Measurements from ENCODE around the gene SMCO4.

The SMCO4 gene

DNA sequence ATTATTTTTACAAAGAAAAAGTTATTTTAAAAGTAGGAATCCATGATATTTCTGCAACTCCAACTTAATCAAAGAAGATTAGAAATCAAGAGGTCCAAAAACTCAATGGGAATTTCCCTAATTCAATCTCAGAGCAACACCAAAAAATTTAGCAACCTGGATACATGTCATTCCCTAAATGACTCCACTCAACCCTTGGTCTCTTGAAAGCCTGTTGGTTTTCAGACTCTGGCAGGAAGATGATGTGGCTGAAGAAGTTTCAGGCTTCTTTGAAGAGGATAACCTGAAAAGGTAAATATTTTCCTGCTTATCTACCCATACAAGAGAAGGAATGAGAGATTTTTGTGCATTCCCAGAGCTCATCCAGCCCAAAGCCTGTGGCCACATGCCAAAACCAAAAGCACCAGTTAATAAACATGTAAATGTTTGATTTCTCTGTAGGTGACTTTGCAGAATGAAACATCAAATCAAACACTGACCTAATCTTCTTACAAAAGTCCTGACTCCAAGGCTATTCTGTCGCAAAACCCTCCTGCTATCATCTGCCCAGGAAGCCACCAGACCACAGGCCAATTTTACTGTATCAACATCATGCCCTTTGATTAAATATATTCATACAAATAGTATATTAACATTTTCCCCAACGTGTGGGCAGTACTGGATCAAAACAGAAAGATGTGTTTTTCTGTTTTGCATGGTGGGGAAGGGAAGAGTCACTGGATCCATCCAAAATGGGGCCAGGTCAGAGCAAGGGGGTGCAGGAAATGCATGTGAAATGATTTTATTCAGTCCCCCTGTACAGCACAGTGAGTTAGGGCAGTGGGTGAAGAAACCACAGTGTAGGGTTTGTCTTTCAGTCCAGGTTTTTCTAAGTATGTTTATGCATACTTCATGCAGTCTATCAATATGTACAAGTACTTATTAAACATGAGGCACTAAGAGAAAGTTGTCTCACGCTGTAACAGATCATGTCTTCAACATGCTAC is 38.8 kb downstream of the SMCO4 start:
- no peak for DNase-seq (ENCODE audit: low spot score)

DNA sequence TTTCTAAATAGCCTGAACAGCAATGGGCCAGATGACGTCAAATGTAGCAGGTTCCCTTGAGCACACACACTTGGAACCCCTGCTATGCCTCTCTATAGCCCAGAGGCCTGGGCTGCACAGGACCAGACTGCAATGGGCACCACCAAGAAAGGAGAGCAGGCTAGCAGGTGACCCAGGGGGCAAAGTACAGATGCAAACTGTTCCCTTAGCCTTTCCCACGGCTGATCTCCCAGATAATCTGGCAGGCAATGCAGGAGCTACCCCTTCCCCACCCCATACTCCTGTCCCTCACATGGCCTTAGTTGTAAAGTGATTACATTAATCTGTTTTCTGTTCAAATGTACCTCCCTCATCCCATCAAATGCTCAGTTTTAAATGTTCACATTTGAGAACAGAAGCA is 41.3 kb downstream of the SMCO4 start:
- DNase-seq (ENCODE audit: low spot score): no peak

DNA sequence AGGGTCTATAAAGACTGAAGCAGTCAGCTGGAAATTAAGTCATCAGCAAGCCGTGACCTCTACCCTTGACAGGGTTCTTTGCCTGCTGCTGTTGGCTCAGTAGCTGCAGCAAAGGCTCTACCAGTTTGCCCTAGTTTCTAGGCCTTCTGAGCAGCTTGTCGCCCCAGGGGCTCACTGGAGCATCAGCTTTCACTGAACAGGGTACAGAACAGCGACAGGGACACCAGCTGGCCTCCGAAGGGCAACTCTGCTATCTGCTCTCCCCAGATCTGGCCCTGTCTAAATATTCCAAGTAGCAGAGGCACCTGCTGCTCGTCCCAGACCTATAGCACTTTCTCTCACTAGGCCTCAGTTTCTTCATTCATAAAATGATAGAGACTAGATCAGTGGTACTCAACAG is 42.4 kb downstream of the SMCO4 start:
- DNase-seq (ENCODE audit: low spot score): no peak

DNA sequence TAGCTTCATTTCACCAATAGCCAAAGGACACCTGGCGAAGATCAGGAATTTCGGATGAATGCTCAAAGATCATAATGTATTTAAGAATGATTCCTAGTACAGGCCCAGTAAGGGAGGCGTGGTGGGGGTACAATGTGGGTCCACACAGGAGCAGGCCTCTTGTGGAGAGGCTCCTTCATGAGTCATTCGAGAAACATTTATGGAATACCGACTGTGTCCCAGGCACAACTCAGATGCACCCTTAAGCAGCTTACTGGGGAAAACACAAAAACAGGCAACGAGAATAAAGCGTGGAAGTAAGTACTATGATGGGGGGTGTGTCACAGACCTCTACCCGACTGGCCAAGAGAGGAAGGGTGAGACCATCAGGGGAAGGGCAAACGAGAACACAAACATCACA is 44.5 kb downstream of the SMCO4 start:
- no peak for DNase-seq (ENCODE audit: low spot score)

DNA sequence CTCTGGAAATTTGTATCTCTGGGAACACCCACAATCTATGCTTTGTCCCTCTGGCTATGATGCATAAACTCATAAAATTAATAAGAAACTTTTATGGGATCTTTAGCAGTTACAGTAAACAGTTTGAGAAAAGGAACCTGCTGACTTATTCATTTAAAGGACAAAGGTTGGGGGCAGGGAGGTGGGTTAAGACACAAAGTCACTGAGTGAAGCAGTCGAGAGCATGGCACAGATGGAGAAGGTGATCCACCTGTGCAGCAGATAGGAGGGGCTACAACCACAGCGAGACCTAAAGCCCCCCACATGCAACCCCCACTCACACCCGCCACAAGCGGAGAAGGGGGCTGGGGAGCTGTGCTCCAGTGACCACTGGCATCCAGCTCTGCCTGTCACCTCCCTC is 45.0 kb downstream of the SMCO4 start:
- DNase-seq (ENCODE audit: low spot score): no peak

DNA sequence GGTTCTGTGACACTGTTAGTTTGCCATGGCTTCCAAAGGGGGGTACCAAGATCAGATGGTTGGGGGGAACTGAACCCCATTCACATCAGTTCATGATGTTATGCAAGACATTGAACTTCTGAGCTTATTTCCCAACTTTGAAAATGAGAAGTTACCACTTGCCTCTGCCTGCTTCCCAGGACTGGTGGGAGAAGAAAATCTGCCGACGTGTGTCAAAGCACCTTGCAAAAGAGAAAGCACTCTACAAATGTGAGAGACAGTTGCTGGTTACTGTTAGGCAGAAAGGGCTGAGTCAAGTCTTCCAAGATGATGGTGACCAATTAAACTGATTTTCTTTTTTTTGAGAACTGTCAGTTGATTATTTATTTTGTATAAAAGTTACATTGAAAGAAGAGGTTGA is 45.6 kb downstream of the SMCO4 start:
- no peak for DNase-seq (ENCODE audit: low spot score)

- no peak for DNase-seq (ENCODE audit: low spot score)
These were observed 48.8 kb downstream of the SMCO4 start for GRCh38 chr11:93494357-93494756.

DNA sequence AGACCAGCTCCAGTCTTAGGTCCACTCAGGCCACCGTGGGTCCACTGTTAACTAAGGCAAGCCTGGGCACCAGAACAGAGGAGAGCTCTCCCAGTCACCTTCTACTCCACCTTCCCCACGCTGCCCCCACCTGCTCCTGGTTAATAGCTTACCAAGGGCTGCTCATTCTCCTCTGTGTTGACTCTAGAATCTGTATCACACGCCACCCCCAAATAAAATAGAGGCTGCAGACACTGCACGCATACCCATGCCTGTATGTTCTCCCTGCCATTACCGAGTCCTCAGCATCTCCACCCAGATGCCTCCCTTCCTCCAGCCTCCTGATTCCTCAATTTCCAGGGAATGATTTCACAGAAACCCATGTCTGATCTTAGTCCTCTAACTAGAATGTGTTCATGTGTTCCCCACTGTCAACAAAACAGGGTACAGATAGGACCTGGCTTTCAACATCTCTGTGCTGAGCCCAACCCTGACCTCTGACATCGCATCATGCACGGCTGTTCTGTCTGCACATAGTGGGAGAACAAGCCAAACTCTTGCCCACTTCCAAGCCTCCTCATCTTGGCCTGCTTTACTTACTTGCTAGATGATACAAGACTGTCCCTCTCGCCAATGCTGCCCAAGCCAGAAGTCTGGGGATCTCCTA is 49.8 kb downstream of the SMCO4 start:
- DNase-seq (ENCODE audit: low spot score): no peak

DNA sequence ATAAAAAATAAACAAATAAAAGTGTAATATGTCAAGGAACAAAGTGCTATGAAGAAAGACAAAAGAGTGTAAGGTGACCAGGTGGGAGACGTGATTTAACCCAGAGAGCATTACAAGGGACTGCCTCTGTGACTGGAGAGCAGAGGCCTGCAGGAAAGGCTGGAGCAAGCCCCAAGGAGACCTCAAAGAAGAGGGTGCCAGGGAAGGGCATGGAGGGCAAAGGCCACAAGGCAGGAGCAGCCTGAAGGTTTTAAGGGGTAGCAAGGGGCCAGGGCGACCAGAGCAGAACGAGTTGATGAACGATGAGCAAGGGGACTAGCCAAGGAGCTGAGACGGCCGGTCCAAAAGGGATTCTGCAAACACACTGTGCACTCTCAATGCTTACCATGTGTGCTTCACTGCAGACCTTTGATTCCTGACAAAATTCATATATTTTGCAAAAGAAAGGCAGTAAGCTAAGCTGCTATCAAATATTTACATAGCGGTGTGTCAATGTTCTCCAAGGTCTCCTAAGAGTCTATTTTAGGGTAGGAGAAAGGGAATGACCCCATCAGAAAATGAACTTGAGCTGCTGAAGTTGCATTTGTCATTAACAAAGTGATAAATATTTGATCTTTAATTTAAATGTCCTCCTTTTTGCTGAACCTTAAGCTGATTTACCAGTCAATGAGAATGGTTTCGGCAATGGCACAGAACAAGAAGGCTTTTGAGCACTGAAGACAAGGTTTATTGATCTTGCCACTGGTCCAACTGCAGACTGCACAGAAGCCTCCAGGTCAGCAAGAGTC is 50.5 kb downstream of the SMCO4 start:
- no peak for DNase-seq (ENCODE audit: low spot score)

DNA sequence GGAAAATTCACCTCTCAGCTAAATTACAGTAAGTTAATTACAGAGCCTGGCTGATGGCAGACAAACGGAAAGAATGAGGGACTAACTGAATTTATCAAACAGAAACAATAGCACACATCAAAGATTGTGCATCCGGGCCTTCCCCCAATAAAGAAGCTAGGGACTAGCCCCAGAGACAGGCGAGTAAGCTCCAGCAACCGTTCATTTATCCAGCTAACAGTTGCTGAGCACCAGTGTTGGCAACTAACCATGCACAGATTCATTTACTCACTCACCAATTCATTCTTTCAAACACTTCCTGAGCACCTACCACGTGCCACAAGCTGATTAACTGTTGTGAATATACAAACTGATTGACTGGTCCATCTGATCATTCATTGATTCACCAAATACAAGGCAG is 51.2 kb downstream of the SMCO4 start:
- DNase-seq (ENCODE audit: low spot score): no peak

DNA sequence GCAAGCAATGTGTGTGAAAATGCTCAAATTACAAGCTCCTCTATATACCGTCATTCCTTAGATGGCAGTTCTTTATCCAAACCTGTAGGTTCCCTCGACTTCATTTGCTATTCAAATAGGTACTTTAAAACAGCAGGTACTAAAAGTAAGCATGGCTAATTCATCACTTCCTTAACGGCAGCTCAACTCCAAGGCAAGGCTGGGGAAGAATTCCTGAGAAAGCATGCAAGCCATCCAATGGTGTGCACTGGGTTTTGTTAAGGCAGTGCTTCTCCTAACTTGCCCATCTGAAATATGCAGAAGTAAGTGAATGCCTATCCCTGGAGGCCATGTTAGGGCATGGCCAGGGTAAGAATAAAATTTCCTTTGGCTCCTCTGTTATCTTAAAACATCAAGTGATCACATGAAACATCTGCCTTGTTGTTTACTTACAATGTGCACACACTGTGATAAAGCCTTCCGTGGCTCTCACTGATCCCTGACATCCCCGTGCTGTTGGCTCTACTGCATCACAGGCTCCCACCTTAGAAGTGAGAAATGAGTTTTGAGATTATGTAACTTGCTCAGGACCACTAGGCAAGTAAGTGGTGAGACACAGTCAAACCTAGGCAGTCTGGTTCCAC is 52.1 kb downstream of the SMCO4 start:
- DNase-seq (ENCODE audit: low spot score): no peak

GRCh38 chr11:93489841-93490240 is 53.4 kb downstream of the SMCO4 start:
- no peak for DNase-seq (ENCODE audit: low spot score)

DNA sequence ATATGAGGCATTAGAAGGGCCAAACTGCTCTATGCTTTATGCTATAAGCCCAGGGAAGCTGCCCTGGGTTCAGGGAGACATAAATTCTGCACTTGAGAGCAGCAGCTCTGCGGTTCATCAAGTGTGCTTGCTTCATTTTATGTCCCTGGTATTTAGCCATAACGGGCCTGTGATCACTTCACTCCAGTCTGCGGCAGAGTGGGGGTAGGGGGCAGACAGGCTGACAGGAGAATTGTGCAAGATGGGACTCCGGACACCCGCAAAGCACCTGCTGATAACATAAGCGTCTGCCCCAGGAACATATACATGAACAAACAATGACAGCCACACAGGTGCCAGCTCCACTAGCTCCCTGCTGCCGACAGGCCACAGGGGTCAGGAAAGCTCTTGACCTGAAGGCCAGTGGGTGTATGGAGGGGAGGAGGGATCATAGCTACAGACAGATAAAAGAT is 56.1 kb downstream of the SMCO4 start:
- no peak for DNase-seq (ENCODE audit: low spot score)

- DNase-seq (ENCODE audit: low spot score): no peak
These were observed 57.2 kb downstream of the SMCO4 start for GRCh38 chr11:93485983-93486382.

DNA sequence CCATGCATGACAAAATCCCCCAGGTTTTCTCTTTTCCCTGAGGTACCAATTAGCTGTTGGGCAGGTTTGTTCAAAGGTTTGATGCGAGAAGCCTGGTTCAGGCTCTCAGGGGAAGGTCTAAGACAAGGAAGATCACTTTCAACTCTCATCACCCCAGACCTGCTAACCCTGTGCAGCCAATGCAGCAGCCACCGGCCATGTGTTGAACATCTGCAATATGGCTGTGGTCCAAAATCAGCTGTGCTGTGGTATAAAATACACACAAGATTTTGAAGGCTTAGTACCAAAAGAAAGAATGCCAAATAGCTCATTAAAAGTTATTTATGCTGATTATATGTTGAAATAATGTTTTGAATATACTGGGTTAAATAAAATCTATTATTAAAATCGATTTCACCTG is 58.5 kb downstream of the SMCO4 start:
- DNase-seq (ENCODE audit: low spot score): no peak

GRCh38 chr11:93482556-93482955 is 60.6 kb downstream of the SMCO4 start:
- no peak for DNase-seq (ENCODE audit: low spot score)

- DNase-seq (ENCODE audit: low spot score): no peak
These were observed 61.5 kb downstream of the SMCO4 start for GRCh38 chr11:93481696-93482095.

GRCh38 chr11:93481279-93481678 is 61.9 kb downstream of the SMCO4 start:
- DNase-seq (ENCODE audit: low spot score): no peak

- DNase-seq (ENCODE audit: low spot score): no peak
These were observed 62.4 kb downstream of the SMCO4 start for GRCh38 chr11:93480756-93481155.

GRCh38 chr11:93480256-93480655 is 62.9 kb downstream of the SMCO4 start:
- DNase-seq (ENCODE audit: low spot score): no peak

DNA sequence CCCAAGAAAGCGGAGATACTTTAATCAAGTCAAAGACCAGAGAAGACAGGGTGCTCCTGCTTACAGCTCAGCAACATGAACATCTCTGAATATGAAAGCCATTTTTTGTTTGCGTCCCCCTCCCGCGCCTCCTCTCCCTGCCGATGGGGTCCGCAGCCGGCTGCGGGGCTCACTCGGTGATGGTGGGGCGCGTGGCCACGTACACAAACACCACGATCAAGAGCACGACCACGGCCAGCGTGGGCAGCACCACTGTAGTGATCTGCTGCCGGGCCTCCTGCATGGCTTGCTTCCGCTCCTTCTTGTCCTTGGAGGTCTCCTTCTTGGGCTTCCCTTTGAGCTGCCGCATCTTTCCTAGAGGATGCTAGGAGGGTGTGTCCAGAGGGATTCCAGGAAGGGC is 64.3 kb downstream of the SMCO4 start:
- DNase-seq (ENCODE audit: low spot score): no peak

- no peak for DNase-seq (ENCODE audit: low spot score)
These were observed 65.4 kb downstream of the SMCO4 start for GRCh38 chr11:93477684-93478234.

All from CD4-positive, alpha-beta T cell treated with Interleukin-6 at 100 ng/mL for 8 hours (primary cell).